HG02885 (cell line): ENCODE data around the gene GRIN3A.
"Not testable (repeated sequence)": the region's sequence is repeated elsewhere in the genome, so short reads cannot be mapped to it uniquely, and the experiment has no call there.

ENCODE experiments used
- ATAC-seq: cut with Tn5 transposase; IDR thresholded peaks from one replicate; pipeline ENCODE4 v1.9.1; 2021; ENCODE audit warnings: mild to moderate bottlenecking; ENCODE audit not compliant: unreplicated experiment, poor library complexity

The GRIN3A gene

DNA sequence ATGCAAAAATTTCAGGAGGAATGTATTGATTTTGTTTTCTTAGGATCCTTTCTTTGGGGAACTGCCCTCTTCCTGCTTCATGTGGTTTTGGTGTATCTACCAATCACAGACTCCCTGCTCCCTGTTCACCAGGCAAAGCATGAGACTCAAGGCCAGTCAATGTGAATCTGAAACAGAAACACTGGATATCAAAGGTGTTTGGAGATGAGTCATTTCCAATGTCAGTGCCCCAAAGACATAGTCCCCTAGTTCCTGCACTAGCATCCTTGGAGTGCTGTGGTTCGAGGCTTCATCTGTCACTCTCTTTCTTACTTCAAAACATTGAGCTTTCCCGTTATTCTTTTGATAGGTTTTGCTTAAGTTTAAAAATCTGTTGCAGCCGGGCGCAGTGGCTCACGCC is 151.8 kb downstream of the GRIN3A start:
- ATAC-seq: peak; percentile 96

DNA sequence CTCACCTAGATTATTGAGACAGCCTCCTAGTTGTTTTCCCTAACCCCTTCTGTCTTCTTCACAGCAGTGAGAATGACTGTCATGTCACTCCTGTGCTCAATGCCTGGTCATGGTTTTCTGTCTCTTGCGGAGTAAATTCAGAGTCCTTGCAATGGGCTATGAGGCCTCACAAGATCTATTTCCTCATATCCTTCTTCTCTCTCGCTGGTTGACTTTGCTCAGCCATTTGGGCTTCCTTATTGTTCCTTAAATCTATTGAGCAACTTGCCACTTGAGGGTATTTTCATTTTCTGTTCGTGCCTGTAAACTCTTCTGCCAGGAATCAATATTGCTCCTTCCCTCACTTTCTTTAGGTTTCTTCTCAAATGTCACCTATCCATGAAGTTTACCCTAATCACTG is 152.7 kb downstream of the GRIN3A start:
- ATAC-seq: no peak

DNA sequence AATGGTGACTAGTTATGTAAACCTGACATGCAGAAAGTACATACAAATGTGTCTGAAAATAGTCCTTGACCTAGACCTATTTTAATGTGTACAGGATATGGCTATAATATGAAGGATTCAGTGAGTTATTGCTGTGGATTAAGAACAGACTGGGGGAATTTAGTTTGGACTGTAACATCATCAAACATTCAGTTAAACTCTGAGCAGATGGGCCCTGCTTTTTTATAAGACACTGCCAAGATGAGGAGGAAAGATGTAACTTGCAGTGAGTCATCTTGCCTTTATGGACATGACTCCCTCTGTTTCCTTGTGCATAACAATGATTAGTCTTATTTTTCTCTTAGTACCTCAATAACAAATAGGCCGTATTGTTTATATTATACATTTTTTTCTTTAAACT is 155.9 kb downstream of the GRIN3A start:
- ATAC-seq: no peak

DNA sequence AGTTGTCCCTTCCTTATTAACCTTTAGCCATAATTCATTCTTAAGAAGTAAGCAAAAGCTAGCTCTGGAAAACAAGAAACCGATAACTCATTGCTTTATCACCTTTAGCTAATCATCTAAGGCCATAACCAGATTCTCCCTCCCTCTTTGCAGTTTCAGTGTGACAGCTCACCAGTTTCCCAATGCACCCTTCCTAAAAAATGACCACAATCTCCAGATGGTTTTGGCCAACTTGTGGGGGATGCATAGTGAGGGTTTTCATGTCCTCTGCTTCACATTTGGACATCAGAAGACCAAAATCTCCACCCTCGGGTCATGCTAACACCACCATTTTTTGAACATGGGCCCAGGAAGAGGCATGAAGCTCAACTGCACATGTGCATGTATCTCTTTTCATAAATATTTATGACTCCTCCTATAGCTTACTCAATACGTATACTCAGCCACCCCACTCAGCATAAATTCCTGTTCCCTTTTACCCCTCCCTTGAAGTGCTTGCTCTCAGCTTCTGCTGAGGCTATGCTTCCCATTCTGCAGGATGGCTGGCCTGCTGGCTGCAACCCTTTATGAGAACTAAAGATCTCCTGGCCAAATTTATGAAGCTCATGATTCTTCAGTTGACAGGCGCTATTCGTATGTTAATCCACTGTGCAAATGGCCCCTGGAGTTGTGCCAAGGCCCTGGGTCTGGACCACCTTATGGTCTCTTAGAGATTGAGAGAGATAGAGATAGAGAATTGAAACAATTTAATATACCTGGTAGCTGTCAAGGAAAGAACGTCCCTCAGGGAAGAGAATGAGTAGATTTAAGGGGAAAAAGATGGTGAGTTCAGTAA is 158.5 kb downstream of the GRIN3A start:
- ATAC-seq: no peak

DNA sequence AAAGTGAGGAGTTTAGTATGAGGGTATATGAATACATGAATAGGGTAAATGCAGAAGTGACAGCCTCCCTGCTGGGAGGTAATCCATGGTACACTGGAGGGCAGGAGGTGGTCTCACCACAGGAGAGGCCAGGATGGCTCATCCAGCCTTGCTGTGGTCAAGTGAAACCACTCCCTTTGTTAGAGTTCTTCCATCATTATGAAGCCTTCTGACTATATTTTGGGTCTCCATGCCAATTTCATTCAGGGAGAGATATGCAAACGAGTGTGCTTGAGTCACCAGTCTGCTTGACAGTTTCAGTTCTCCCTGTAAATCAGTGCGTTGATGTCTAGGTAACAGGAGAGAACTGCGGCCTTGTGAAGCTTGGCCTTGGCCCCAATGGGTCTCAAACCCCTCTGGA is 160.1 kb downstream of the GRIN3A start:
- peak; percentile 51 for ATAC-seq

DNA sequence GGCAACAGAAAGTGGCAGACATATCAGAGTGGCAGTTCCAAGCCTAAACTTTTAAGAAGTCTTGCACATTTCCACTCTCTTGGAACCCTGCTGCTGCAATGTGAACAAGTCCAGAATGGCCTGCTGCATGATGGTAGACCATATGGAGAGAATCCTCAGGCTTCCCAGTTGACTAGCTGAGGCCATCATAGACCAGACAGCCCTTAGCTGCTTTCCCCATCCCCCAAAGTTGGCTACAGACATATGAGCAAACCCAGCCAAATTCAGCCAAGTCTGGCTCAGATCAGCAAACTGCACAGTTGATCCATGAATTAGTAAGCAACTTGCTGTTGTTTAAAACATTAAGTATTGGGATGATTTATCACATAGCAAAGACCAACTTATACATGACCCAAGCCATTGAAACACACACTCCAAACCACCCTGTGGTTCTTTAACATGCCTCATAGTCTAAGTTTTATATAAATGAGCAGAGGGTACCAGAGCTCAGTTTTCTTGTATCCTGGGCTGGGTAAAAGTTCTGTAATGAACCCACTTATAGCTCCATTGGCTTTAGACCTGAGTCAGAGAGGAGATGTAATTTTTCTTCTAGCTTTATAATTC is 163.6 kb downstream of the GRIN3A start:
- no peak for ATAC-seq

DNA sequence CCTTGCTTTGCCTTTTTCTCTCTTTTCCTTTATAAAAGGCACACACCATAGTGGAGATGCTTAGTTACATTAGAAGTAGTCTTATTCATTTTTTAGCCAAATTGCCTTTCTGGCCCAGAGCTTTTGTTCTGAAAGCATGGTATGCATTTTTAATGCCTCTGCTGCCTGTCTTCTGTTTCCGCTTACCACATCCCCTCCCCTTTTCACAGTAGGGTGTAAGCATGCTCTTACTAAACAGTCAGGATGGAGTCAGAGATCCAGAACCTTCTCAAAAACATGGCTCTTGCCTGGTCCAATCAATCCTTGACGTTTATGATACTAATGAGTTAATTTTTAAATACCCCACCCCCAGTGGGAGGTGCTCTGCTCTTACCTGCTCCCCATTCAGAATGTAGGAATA is 166.1 kb downstream of the GRIN3A start:
- no peak for ATAC-seq

DNA sequence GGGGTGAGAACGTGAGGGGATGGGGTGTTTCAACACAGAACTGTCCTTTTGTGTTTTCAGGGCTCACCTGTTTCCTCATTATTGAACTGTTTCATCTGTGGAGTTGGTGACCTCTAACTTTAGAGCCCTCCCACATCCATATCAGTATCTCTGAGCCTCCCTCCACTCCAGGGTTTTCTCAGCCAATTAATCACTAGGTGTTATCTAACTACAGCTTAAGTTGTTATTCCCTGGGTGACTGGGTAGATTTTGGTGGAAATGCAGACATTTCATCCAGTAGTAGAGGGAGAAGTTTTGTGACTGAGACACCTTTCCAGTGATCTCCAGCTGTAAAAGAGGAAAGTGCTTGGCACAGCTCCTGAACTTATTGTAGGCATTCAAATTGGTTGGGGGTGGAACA is 167.3 kb downstream of the GRIN3A start:
- no peak for ATAC-seq

DNA sequence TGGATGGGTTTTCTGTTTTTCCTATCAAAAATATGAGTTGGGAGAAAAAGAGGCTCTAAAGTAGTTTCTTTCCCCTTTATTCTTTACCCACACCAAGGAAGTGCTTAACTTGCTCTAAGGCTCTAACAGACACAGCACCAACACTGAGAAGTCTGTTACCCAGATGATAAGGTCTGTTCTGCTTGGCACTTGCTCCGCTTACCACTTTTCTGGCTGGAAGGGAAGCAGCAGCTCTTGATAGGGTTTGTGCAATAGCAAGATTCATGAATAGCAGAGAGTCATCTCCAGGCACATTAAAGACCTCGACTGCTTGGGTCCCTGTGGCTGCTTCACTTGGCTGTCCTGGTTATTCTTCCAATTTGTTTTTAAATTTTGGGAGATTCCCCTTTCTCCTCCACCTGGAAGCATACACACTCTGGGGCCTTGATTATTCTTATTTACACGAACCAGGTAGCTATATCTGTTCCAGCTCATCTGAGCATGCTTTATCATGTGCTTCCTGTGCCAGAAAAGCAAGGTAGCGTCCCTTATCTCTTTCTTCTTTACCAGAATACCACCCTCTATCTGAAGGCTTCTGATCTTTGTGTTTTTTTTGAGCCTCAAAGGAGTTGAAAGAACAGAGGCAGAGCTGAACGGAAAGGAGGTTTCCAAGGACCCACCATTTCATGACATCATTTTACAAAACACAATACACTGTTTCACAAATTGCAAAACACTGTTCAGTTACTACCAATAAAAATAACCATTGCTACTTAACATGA is 168.5 kb downstream of the GRIN3A start:
- no peak for ATAC-seq

DNA sequence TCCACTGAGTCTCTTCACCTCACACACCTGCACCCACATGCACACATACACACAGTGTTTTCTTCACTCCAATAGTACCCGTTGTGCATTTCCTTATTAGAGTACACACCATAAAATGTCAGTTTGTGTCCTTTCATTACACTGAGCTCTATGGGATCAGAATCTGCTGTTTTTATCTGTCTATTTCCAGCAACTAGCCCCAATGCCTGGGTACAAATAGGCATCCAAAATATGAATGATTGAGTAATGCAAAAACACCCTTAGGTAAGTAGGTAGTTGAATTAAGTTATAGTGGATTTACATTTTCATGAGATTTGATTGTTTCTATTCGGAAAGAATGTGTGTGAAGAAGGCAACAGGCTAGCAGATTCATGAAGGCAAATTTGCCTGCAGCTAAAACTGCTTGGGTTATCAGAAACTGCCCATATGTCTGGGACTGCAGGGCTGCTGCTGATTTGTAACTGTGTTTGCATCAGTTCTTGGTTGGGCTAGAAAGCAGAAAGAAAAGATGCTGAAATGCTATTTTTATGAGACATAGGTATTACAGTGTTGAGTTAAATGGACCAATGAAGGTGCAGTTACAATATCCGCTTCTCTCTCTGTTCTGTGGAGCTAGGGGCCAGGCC is 170.6 kb downstream of the GRIN3A start:
- ATAC-seq: no peak

DNA sequence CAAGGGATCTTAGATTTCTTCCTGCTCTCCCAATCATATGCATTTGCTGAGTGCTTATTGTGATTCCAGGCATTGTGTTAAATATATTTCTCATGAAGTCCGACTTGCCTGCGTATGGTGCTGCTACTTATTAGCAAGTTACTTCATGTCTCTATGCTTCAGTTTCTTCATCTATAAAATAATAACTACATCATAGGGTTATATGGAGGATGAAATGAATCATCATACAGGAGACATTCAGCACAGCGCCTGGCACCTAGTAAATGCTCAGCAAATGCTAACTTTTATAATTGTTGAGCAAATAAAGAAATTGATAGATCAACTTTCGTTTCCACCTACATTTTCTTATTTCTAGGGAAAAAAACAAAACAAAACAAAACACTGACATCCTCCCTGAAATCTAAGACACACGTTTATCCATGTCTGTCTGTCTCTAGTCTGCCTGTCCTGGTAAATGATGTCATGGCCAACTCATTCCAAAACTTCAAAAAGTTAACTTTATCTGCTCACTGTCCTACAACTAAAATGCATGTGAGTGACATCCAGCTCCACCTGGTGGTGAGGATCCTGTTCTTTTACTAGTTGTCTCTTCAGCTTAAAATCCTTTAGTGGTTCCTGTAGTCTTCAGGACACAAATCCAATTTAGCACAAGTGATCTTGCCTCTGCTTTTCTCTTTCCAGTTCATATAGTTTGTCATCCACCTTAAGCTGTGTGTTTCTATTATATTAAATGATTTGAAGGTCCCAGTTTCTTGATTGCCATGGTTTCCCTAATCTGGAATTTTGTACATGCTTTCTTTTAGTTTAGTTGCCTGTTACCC is 171.3 kb downstream of the GRIN3A start:
- ATAC-seq: peak; percentile 79

DNA sequence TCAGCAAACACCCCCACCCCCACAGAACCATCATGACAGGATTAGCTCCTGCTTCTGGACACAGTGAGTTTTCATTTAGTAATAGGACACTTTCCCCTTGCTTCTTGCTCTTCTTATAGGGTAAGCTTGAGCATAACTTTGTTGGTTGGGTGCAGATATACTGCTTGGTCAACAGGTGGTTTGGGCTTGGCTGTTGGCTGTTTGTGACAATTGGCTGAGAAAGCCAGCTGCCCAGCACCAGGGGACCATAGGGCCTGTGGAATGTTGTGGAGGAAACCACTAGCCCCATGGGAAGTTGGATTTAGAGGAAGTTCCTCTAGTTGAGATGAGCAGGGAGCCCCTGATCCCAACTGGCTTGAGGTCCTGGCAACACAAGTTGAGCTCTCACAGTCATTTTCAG is 174.2 kb downstream of the GRIN3A start:
- no peak for ATAC-seq

DNA sequence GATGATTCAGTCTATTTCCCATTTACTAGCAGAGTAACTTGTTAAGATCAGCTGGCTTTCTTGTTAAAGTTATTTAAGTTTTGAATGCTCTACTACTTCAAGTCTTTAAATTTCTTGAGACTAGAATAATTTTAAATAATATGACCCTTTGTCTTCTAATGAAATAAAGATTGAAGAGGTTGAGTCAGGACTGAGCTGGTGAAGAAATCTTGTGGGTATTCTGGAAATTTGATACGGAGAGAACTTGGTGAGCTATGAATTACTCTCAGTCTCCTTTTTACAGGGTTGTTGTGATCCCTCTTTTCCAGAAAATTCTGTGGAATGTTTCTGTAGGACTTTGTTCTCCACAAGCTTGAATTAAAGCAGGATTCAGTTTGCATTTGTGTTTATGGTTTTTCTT is 175.5 kb downstream of the GRIN3A start:
- ATAC-seq: no peak

DNA sequence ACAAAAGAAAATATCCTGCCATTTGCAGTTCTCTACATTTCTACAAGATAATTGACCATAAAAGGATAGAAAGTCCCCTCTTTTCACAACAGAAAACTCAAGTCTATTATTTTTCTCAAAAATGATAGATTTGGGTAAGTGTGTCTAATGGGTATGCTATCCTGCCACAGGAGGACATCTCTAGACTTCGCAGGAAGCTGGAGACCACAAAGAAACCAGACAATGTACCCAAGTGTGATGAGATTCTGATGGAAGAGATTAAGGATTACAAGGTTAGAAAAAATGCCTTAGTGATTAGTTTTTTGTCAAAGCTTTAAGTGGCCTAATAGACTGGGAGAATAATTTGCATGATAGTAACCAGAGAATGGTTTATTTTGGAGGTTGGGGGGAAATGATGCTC is 176.7 kb downstream of the GRIN3A start:
- no peak for ATAC-seq

DNA sequence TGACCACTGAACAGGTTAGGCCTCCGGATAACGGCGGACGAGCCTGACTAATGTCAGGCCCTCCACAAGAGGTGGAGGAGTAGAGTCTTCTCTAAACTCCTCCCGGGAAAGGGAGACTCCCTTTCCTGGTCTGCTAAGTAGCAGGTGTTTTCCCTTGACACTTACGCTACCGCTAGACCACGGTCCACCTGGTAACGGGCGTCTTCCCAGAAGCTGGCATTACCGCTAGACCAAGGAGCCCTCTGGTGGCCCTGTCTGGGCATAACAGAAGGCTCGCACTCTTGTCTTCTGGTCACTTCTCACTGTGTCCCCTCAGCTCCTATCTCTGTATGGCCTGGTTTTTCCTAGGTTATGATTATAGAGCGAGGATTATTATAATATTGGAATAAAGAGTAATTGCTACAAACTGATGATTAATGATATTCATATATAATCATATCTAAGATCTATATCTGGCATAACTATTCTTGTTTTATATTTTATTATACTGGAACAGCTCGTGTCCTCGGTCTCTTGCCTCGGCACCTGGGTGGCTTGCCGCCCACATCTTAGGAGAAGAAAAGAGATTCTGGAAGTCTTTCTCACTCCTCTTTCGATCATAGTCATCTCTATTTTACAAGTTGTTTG is 188.9 kb downstream of the GRIN3A start:
- ATAC-seq: not testable (repeated sequence)

DNA sequence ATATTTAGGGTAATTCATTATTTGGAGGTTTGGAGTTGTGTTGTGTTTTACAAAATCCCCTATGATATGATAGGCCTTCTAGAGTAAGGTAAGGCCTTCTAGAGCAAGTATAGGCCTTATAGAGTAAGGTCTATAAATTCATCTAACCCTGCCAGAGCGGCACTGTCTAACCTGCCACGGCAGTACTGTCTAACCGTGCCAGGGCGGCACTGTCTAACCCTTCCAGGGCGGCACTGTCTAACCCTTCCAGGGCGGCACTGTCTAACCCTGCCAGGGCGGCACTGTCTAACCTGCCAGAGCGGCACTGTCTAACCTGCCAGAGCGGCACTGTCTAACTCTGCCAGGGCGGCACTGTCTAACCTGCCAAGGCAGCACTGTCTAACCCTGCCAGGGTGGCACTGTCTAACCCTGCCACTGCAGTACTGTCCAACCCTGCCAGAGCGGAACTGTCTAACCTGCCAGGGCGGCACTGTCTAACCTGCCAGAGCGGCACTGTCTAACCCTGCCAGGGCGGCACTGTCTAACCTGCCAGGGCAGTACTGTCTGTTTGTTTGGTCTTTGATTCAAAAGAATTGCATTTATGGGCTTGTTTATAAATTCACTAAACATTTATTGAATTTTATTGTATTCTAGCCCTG is 195.2 kb downstream of the GRIN3A start:
- ATAC-seq: no peak

DNA sequence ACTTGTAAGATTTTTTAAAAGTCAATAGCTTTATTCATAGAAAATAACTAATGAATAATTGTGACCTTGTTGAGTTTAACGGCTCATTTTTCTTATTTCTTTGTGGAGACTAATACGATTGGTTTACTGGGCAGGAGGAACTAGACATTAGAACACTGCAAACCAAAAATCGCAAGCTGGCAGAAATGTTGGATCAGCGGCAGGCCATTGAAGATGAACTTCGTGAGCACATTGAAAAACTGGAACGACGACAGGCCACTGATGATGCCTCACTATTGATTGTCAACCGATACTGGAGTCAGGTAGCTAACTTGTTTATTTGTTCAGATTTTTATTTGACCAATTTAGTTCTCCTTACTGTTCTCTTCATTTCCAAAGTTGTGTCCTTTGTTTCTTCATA is 198.4 kb downstream of the GRIN3A start:
- ATAC-seq: no peak

DNA sequence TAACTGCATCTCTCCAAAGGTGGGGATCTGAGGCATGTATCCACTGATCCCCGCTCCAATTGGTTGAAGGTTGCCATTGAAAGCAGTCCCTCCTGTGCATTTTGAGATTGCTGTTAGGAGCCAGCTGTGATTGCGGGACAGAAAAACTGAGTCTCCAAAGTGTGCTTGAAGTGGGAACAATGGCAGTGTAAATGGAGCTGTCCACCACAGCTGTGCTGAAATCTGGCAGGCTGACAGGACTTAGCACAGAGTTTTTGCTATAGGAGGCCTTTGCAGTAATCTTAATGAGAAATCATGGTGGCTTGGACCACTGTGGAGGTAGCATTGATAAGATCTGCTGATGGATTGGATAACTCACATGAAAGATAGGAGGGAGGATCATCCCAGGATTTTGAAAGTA is 201.5 kb downstream of the GRIN3A start:
- no peak for ATAC-seq

DNA sequence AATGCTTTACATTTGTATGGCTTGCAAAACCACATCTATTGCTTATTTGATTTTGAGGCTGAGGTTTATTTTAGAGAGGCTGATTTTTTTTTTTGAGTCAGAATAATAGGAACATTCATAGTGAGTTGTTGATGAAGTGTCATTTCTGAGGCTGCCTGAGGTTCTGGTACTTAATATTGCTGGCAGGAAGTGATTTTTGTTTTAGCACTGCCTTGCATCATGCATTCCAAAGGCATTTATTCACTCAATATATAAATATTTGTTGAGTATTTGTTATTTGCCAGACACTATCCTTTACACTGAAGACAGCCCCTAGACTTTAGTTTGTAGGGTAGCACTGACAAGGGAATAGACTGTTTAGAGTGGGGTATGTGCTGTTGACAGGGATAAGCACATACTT is 202.1 kb downstream of the GRIN3A start:
- ATAC-seq: no peak
